ENCODE measurements around the gene GAA. TPM values are rescaled to one million over a fixed set of nuclear protein-coding genes. Genes with fewer than 3 reads are reported as not detected.
"Not testable (repeated sequence)": the region's sequence is repeated elsewhere in the genome, so short reads cannot be mapped to it uniquely, and the experiment has no call there.

The GAA gene
- total and polyA plus RNA-seq, 4 donors, result 21.3 to 58.7 (median 37.0) TPM

DNA sequence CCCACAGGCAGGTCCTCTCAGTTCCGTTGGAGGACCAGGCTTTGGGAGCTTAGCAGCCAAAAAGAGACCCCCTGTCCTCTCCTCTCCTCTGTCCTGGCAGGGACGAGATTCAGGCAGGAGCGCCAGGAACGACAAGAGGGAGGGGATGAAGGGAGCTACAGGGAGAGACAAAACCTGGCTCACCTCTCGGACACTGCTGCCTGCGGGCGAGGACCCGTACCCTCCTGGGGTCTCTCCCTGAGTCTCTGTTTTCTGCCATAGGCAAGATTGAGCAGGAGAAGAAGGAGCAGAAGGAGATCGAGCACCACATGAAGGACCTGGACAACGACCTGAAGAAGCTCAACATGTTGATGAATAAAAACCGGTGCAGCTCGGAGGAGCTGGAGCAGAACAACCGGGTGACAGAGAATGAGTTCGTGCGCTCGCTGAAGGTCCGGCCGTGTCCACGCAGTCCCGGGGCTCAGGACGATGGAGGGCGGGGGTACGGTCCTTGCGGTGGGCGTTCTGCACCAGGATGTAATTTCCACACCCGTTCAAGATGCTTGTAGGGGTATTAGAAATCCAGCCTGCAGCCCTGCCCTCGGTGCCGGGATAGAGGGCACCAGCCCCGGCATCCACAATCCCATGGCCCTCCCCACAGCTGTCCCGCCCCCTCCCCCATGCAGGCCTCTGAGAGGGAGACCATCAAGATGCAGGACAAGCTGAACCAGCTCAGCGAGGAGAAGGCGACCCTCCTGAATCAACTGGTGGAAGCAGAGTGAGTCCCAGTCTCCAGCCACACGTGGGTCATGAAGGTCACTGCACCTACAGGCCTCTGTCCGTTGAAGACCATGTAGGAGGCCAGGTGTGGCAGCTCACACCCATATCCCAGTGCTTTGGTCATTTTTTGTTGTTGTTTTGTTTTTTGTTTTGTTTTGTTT lies 13.8 kb upstream of the GAA start (continued):
- TF ChIP-seq EGR1 (IDR thresholded peaks at IDR 0.05; ENCODE audit: low read depth in 2 of 2) (no peak), HNF4G (IDR thresholded peaks at IDR 0.05) (no peak), YY1 (IDR thresholded peaks at IDR 0.05) (no peak), FOXA2 (IDR thresholded peaks at IDR 0.05) (no peak), FOXA1 (IDR thresholded peaks at IDR 0.05) (no peak), SP1 (IDR thresholded peaks at IDR 0.05) (no peak)

GRCh38 chr17:80089762-80090161 lies 11.6 kb upstream of the GAA start:
- Histone ChIP-seq H3K27me3 (ENCODE audit: control insufficient read depth in 4 of 4, insufficient read depth in 4 of 4, low read length in 3 of 4) (no peaks in the 10 kb centered on the region), H3K27ac (ENCODE audit: low read depth in 1 of 2, low read length in 2 of 2) (no peak overlapping the region), H3K4me1 (ENCODE audit: control insufficient read depth in 4 of 4, insufficient read depth in 4 of 4, low read length in 3 of 4) (no peaks in the 10 kb centered on the region), H3K9ac (ENCODE audit: low read depth in 1 of 2, low read length in 2 of 2) (no peak overlapping the region), H3K4me3 (ENCODE audit: low read depth in 1 of 3, low read length in 3 of 3) (no peak overlapping the region), H3K9me3 (ENCODE audit: control insufficient read depth in 4 of 4, low read length in 3 of 4) (no peaks in the 10 kb centered on the region), H3K36me3 (ENCODE audit: control insufficient read depth in 4 of 4, insufficient read depth in 3 of 4, low read depth in 1 of 4, low read length in 3 of 4) (no peaks in the 10 kb centered on the region)
- 96% methylated on average over 16 of the region's 16 CpGs for WGBS
- TF ChIP-seq REST (IDR thresholded peaks at IDR 0.05) (no peak), FOXA1 (IDR thresholded peaks at IDR 0.05) (no peak), HNF4A (conservative IDR thresholded peaks at IDR 0.05) (no peak), TAF1 (conservative IDR thresholded peaks at IDR 0.05) (no peak), FOXA2 (IDR thresholded peaks at IDR 0.05) (no peak), GABPA (IDR thresholded peaks at IDR 0.05 in 1 of 2, conservative IDR thresholded peaks at IDR 0.05 in 1 of 2) (no peak), YY1 (IDR thresholded peaks at IDR 0.05) (no peak), ZBTB33 (IDR thresholded peaks at IDR 0.05) (no peak), RXRA (IDR thresholded peaks at IDR 0.05) (no peak), SP1 (IDR thresholded peaks at IDR 0.05) (no peak), JUND (IDR thresholded peaks at IDR 0.05) (no peak)
- TF ChIP-seq, protein P1, sequence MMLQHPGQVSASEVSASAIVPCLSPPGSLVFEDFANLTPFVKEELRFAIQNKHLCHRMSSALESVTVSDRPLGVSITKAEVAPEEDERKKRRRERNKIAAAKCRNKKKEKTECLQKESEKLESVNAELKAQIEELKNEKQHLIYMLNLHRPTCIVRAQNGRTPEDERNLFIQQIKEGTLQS (IDR thresholded peaks at IDR 0.05), result no peak
- DNase-seq (ENCODE audit: low spot score), result no peak

DNA sequence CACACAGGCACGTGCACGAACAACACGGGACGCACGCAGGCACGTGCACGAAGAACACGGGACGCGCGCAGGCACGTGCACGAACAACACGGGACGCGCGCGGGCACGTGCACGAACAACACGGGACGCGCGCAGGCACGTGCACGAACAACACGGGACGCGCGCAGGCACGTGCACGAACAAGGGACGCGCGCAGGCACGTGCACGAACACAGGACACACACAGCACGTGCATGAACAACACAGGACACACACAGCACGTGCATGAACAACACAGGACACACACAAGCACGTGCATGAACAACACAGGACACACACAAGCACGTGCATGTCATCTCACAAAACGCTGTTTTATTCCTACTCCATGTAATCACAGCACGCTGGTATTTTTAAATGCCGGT lies 11.2 kb upstream of the GAA start:
- 96% methylated on average over 44 of the region's 44 CpGs for WGBS
- H3K27me3 ChIP-seq (ENCODE audit: control insufficient read depth in 4 of 4, insufficient read depth in 4 of 4, low read length in 3 of 4); H3K4me1 ChIP-seq (ENCODE audit: control insufficient read depth in 4 of 4, insufficient read depth in 4 of 4, low read length in 3 of 4); H3K4me3 ChIP-seq (ENCODE audit: low read depth in 1 of 3, low read length in 3 of 3); DNase-seq (ENCODE audit: low spot score); H3K9ac ChIP-seq (ENCODE audit: low read depth in 1 of 2, low read length in 2 of 2); H3K9me3 ChIP-seq (ENCODE audit: control insufficient read depth in 4 of 4, low read length in 3 of 4); H3K36me3 ChIP-seq (ENCODE audit: control insufficient read depth in 4 of 4, insufficient read depth in 3 of 4, low read depth in 1 of 4, low read length in 3 of 4); H3K27ac ChIP-seq (ENCODE audit: low read depth in 1 of 2, low read length in 2 of 2): not testable (repeated sequence)
